HG03095 (cell line): ENCODE data around the gene WNK4.
"Not testable (repeated sequence)": the region's sequence is repeated elsewhere in the genome, so short reads cannot be mapped to it uniquely, and the experiment has no call there.

ENCODE experiments used
- ATAC-seq: cut with Tn5 transposase; IDR thresholded peaks from one replicate; pipeline ENCODE4 v1.9.1; 2021; ENCODE audit warnings: moderate library complexity; ENCODE audit not compliant: unreplicated experiment

Gene WNK4

GRCh38 chr17:42779936-42780850 lies at the start of gene WNK4:
WNK4 (plus strand) TSS chr17:42780610; CDS start chr17:42780699, 89 bp downstream.
- ATAC-seq: no peak

GRCh38 chr17:42740699-42741098 lies 39.7 kb upstream of the WNK4 start:
- no peak for ATAC-seq

- ATAC-seq: not testable (repeated sequence)
These were observed 37.5 kb upstream of the WNK4 start for GRCh38 chr17:42742916-42743315.

- no peak for ATAC-seq
These were observed 36.7 kb upstream of the WNK4 start for GRCh38 chr17:42743595-42744282.

DNA sequence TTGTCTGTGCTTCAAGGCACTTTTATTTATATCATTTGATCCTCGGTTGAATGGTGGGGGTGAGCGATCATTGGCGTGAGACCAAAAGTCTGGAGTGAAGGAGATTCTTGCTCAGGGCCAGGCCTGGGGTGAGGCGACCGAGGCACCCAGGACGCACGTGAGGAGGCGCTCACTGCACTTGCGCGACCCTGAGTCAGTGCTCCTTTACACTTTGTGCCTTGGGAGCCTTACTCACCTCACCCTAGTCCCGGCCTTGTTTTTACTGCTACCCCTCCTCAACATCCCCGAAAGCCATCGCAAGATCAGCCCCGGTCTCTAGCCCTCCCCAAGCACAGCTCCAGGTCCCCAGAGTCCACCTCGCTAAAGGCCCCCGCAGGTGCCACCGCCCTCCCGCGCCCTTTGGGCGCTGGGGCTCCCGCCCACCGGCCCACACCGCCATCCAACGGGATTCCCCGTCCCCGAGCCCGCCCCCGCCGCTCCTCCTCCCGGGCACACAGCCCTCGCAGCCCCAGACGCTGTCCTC lies 36.1 kb upstream of the WNK4 start:
- ATAC-seq: peak; percentile 51

GRCh38 chr17:42744806-42745617 lies 35.4 kb upstream of the WNK4 start, which contains the start of gene EZH1:
EZH1 (minus strand) TSS chr17:42745040; CDS start chr17:42728941, 16,099 bp downstream.
- ATAC-seq: peak; percentile 67

GRCh38 chr17:42748202-42748907 lies 32.1 kb upstream of the WNK4 start:
- ATAC-seq: no peak

- ATAC-seq: no peak
These were observed 31.3 kb upstream of the WNK4 start for GRCh38 chr17:42748908-42749798.

GRCh38 chr17:42750739-42751344 lies 29.6 kb upstream of the WNK4 start:
- ATAC-seq: no peak

- ATAC-seq: no peak
These were observed 28.8 kb upstream of the WNK4 start for GRCh38 chr17:42751628-42752027.

DNA sequence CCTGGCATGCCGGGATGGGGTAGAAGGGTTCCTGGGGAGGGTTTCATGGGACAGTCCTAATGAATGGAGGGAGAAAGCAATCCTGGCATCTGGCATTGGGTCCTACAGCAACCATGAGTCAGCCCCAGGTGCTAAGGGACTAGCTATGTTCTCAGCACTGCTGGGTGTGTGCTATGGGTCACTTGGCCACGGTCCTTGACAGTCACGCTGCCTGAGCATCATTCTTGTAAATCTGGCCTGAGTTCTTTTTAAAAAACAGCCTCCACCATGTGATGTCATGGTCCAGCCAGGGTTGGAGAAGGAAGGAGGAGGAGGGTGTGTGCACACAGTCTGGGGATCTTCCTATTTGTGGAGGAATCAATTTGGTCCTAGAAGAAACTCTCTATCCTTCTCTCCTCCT lies 25.6 kb upstream of the WNK4 start:
- no peak for ATAC-seq

DNA sequence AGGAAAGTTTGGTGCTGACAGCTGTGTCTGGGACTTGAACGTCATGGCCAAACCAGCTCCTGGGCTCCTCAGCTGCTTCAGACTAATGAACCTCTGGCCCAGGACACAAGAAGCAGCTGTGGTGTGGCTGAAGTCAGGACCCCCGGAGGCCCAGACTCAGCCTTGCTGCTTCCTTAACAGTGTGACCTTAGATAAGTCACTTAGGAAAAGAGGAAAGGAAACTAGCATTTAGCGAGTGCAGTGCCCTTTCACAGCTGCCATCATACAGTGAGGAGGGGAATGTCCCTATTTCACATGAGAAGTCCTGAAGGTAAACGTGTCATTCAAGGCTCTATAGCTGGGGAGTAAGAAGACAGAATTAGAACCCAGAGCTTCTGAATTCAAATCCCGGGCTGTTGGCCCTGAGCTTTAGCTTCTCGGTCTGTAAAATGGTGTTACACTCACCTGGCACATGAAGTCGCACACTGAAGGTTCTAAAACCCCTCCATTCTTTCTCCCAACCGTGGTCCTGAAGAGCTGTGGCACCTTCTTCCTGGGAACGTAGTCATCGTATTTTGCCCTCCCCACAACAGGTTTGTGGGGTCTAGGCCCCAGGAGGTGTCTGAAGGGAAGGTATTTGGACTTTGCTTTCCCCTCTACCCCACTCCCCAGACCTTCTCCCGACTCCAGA lies 20.3 kb upstream of the WNK4 start:
- ATAC-seq: no peak

- ATAC-seq: no peak
These were observed 19.5 kb upstream of the WNK4 start, which contains the start of gene RAMP2 for GRCh38 chr17:42760652-42761581. RAMP2 (plus strand) TSS chr17:42761227; CDS start chr17:42761262, 35 bp downstream.

GRCh38 chr17:42761638-42762037 lies 18.8 kb upstream of the WNK4 start:
- ATAC-seq: no peak

DNA sequence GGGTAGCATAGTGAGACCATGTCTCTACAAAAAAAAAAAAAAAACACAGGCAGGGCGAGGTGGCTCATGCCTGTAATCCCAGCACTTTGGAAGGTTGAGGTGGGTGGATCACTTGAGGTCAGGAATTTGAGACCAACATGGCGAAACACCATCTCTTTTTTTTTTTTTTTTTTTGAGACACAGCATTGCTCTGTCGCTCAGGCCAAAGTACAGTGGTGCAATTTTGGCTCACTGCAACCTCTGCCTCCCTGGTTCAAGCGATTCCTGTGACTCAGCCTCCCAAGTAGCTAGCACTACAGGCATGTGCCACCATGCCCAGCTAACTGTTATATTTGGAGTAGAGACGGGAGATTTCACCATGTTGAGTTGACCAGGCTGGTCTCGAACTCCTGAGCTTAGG lies 14.3 kb upstream of the WNK4 start:
- ATAC-seq: no peak

- ATAC-seq: no peak
These were observed 12.9 kb upstream of the WNK4 start for GRCh38 chr17:42767512-42767911.

GRCh38 chr17:42768006-42768405 lies 12.4 kb upstream of the WNK4 start:
- ATAC-seq: not testable (repeated sequence)
